GM23338 (cell line): Measurements from ENCODE around the gene YBX1. TPM values are rescaled to one million over a fixed set of nuclear protein-coding genes. Genes with fewer than 3 reads are reported as not detected.

Experiments used
- ATAC-seq: fragments of 200-7000 bp; cut with Tn5 transposase; 3 replicates; pipeline ENCODE4 v1.9.1; 2020
- DNase-seq: peaks from one replicate; pipeline ENCODE4 v3.0.0-alpha.2; 2015; ENCODE audit warnings: low spot score
- H2AFZ ChIP-seq: fragments of 200-600 bp; sonication (generic); 2 replicates; pipeline ENCODE4 v1.8.0; 2016; ENCODE audit warnings: antibody characterized with exemption, mild to moderate bottlenecking, moderate library complexity
- H3F3A ChIP-seq: fragments of 200-600 bp; sonication (generic); replicated peaks from 2 replicates; pipeline ENCODE4 v1.8.0; 2017; ENCODE audit warnings: antibody characterized with exemption, mixed run types, low read depth
- H3K27ac ChIP-seq: fragments of 200-600 bp; sonication (generic); 2 replicates; pipeline ENCODE4 v1.6.1; 2016; ENCODE audit warnings: low read depth
- H3K27me3 ChIP-seq: fragments of 200-600 bp; sonication (generic); 2 replicates; pipeline ENCODE4 v1.8.0; 2016; ENCODE audit warnings: mild to moderate bottlenecking, mixed run types, moderate library complexity; ENCODE audit not compliant: insufficient read depth
- H3K36me3 ChIP-seq: fragments of 200-600 bp; sonication (generic); 2 replicates; pipeline ENCODE4 v1.8.0; 2016; ENCODE audit warnings: mild to moderate bottlenecking; ENCODE audit not compliant: insufficient read depth
- H3K4me1 ChIP-seq: fragments of 200-600 bp; sonication (generic); 2 replicates; pipeline ENCODE4 v1.8.0; 2016; ENCODE audit warnings: mild to moderate bottlenecking, moderate library complexity; ENCODE audit not compliant: insufficient read depth
- H3K4me2 ChIP-seq: fragments of 200-600 bp; sonication (generic); 2 replicates; pipeline ENCODE4 v1.7.1; 2017; ENCODE audit warnings: mixed run types
- H3K4me3 ChIP-seq: fragments of 200-600 bp; sonication (generic); 2 replicates; pipeline ENCODE4 v1.6.1; 2016; ENCODE audit warnings: mixed run types
- H3K79me2 ChIP-seq: fragments of 200-600 bp; sonication (generic); replicated peaks from 2 replicates; pipeline ENCODE4 v1.8.0; 2017; ENCODE audit warnings: mild to moderate bottlenecking; ENCODE audit not compliant: insufficient read depth
- H3K9me2 ChIP-seq: fragments of 200-600 bp; sonication (generic); 2 replicates; pipeline ENCODE4 v1.8.0; 2017; ENCODE audit not compliant: insufficient read depth
- H4K20me1 ChIP-seq: fragments of 200-600 bp; sonication (generic); replicated peaks from 2 replicates; pipeline ENCODE4 v1.8.0; 2017; ENCODE audit warnings: mild to moderate bottlenecking; ENCODE audit not compliant: insufficient read depth
- H3K27ac Mint-ChIP-seq: 2 replicates; pipeline ENCODE4 v1.8.0; 2020; ENCODE audit warnings: inconsistent platforms, mild to moderate bottlenecking, moderate library complexity, mixed read lengths
- H3K27me3 Mint-ChIP-seq: 3 replicates; pipeline ENCODE4 v1.8.0; 2022; ENCODE audit warnings: low read depth, mild to moderate bottlenecking, moderate library complexity, mixed read lengths, inconsistent platforms; ENCODE audit not compliant: insufficient read depth, poor library complexity
- H3K36me3 Mint-ChIP-seq: 3 replicates; pipeline ENCODE4 v1.8.0; 2021; ENCODE audit warnings: low read depth, mild to moderate bottlenecking, inconsistent platforms, moderate library complexity, mixed read lengths
- H3K4me1 Mint-ChIP-seq: 3 replicates; pipeline ENCODE4 v1.8.0; 2020; ENCODE audit warnings: mild to moderate bottlenecking, inconsistent platforms, mixed read lengths
- H3K4me3 Mint-ChIP-seq: 3 replicates; pipeline ENCODE4 v1.8.0; 2021; ENCODE audit warnings: moderate library complexity, mild to moderate bottlenecking, inconsistent platforms, mixed read lengths
- H3K9me3 Mint-ChIP-seq: 3 replicates; pipeline ENCODE4 v1.8.0; 2020; ENCODE audit warnings: moderate library complexity, mild to moderate bottlenecking, inconsistent platforms, mixed read lengths
- EZH2 ChIP-seq: fragments of 200-600 bp; sonication (generic); IDR thresholded peaks from one replicate; pipeline ENCODE4 v1.8.0; 2017; ENCODE audit warnings: antibody characterized with exemption, mild to moderate bottlenecking, low read depth; ENCODE audit not compliant: unreplicated experiment
- JUNB ChIP-seq: IDR thresholded peaks from one replicate; pipeline ENCODE4 v1.6.1; 2016; ENCODE audit warnings: antibody characterized with exemption; ENCODE audit not compliant: unreplicated experiment
- polyA plus RNA-seq: library from polyadenylated mRNA; unstranded; fragments of >200 nt; fragmentation: Nextera tagmentation; extraction: Ambion mirVana; gene quantifications from 2 replicates; pipeline ENCODE4 v1.2.1, GENCODE V29; 2016
- total RNA-seq: library from RNA; depleted of rRNA; stranded (reverse); fragments of >200 nt; shearing (Covaris generic); gene quantifications from 2 replicates; pipeline ENCODE4 v1.2.3, GENCODE V29; 2014
- TF ChIP-seq, protein P1 (sequence below): IDR thresholded peaks from one replicate; pipeline ENCODE4 v1.6.1; 2018; ENCODE audit warnings: antibody characterized with exemption; ENCODE audit not compliant: unreplicated experiment
- TF ChIP-seq, protein P2 (sequence below): fragments of 250-450 bp; sonication (Bioruptor Pico); IDR thresholded peaks from 2 replicates; pipeline ENCODE4 v1.5.0; 2020; ENCODE audit warnings: mild to moderate bottlenecking, moderate library complexity

The YBX1 gene
- total and polyA plus RNA-seq, 2 experiments from 2014 or later: 1,282 to 1,441 TPM

- H3K4me2 ChIP-seq: 0 out of 2 replicates have a peak overlapping the region, but pooled peaks have one; percentile 22
- peaks cover 9% of the 10 kb centered on the region; the same call in 1 of the 2 replicates for H3F3A ChIP-seq
- no peaks in the 10 kb centered on the region for H3K27me3 ChIP-seq
- Mint-ChIP-seq H3K4me3 (peak overlapping the region; percentile 20; the same call in 1 of the 3 replicates), H3K36me3 (peaks cover 58% of the 10 kb centered on the region), H3K27ac (peak overlapping the region; percentile 54), H3K9me3 (no peaks in the 10 kb centered on the region), H3K27me3 (no peaks in the 10 kb centered on the region), H3K4me1 (peaks cover 42% of the 10 kb centered on the region)
- no peaks in the 10 kb centered on the region for H3K9me2 ChIP-seq
- H3K27ac ChIP-seq: peak overlapping the region; percentile 46; the same call in 1 of the 2 replicates
- DNase-seq (no peak), ATAC-seq (no peak)
- H3K36me3 ChIP-seq: peaks cover 43% of the 10 kb centered on the region
- peaks cover 100% of the 10 kb centered on the region for H3K79me2 ChIP-seq
- peaks cover 28% of the 10 kb centered on the region; the same call in 1 of the 2 replicates for H3K4me1 ChIP-seq
- TF ChIP-seq, protein P1, sequence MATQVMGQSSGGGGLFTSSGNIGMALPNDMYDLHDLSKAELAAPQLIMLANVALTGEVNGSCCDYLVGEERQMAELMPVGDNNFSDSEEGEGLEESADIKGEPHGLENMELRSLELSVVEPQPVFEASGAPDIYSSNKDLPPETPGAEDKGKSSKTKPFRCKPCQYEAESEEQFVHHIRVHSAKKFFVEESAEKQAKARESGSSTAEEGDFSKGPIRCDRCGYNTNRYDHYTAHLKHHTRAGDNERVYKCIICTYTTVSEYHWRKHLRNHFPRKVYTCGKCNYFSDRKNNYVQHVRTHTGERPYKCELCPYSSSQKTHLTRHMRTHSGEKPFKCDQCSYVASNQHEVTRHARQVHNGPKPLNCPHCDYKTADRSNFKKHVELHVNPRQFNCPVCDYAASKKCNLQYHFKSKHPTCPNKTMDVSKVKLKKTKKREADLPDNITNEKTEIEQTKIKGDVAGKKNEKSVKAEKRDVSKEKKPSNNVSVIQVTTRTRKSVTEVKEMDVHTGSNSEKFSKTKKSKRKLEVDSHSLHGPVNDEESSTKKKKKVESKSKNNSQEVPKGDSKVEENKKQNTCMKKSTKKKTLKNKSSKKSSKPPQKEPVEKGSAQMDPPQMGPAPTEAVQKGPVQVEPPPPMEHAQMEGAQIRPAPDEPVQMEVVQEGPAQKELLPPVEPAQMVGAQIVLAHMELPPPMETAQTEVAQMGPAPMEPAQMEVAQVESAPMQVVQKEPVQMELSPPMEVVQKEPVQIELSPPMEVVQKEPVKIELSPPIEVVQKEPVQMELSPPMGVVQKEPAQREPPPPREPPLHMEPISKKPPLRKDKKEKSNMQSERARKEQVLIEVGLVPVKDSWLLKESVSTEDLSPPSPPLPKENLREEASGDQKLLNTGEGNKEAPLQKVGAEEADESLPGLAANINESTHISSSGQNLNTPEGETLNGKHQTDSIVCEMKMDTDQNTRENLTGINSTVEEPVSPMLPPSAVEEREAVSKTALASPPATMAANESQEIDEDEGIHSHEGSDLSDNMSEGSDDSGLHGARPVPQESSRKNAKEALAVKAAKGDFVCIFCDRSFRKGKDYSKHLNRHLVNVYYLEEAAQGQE: no peak
- no peak for TF ChIP-seq JUNB
- TF ChIP-seq, protein P2, sequence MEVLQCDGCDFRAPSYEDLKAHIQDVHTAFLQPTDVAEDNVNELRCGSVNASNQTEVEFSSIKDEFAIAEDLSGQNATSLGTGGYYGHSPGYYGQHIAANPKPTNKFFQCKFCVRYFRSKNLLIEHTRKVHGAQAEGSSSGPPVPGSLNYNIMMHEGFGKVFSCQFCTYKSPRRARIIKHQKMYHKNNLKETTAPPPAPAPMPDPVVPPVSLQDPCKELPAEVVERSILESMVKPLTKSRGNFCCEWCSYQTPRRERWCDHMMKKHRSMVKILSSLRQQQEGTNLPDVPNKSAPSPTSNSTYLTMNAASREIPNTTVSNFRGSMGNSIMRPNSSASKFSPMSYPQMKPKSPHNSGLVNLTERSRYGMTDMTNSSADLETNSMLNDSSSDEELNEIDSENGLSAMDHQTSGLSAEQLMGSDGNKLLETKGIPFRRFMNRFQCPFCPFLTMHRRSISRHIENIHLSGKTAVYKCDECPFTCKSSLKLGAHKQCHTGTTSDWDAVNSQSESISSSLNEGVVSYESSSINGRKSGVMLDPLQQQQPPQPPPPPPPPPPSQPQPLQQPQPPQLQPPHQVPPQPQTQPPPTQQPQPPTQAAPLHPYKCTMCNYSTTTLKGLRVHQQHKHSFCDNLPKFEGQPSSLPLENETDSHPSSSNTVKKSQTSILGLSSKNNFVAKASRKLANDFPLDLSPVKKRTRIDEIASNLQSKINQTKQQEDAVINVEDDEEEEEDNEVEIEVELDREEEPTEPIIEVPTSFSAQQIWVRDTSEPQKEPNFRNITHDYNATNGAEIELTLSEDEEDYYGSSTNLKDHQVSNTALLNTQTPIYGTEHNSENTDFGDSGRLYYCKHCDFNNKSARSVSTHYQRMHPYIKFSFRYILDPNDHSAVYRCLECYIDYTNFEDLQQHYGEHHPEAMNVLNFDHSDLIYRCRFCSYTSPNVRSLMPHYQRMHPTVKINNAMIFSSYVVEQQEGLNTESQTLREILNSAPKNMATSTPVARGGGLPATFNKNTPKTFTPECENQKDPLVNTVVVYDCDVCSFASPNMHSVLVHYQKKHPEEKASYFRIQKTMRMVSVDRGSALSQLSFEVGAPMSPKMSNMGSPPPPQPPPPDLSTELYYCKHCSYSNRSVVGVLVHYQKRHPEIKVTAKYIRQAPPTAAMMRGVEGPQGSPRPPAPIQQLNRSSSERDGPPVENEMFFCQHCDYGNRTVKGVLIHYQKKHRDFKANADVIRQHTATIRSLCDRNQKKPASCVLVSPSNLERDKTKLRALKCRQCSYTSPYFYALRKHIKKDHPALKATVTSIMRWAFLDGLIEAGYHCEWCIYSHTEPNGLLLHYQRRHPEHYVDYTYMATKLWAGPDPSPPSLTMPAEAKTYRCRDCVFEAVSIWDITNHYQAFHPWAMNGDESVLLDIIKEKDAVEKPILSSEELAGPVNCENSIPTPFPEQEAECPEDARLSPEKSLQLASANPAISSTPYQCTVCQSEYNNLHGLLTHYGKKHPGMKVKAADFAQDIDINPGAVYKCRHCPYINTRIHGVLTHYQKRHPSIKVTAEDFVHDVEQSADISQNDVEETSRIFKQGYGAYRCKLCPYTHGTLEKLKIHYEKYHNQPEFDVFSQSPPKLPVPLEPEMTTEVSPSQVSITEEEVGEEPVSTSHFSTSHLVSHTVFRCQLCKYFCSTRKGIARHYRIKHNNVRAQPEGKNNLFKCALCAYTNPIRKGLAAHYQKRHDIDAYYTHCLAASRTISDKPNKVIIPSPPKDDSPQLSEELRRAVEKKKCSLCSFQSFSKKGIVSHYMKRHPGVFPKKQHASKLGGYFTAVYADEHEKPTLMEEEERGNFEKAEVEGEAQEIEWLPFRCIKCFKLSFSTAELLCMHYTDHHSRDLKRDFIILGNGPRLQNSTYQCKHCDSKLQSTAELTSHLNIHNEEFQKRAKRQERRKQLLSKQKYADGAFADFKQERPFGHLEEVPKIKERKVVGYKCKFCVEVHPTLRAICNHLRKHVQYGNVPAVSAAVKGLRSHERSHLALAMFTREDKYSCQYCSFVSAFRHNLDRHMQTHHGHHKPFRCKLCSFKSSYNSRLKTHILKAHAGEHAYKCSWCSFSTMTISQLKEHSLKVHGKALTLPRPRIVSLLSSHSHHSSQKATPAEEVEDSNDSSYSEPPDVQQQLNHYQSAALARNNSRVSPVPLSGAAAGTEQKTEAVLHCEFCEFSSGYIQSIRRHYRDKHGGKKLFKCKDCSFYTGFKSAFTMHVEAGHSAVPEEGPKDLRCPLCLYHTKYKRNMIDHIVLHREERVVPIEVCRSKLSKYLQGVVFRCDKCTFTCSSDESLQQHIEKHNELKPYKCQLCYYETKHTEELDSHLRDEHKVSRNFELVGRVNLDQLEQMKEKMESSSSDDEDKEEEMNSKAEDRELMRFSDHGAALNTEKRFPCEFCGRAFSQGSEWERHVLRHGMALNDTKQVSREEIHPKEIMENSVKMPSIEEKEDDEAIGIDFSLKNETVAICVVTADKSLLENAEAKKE (CRISPR knock-in tag): no peak
- no peak for TF ChIP-seq EZH2
- H3K4me3 ChIP-seq: no peak overlapping the region
- H4K20me1 ChIP-seq: peaks cover 85% of the 10 kb centered on the region
- H2AFZ ChIP-seq: no peak overlapping the region
Measured at GRCh38 chr1:42692911-42693310, 10.7 kb downstream of the YBX1 start.
